ENCODE data around the gene VPS25. TPM values are rescaled to one million over a fixed set of nuclear protein-coding genes. Genes with fewer than 3 reads are reported as not detected.
A peak's percentile ranks its signal among the peaks of the same experiment; 100 is the strongest.

VPS25 gene
- total RNA-seq, 2 donors from 2014 or later = 114 to 126 TPM

GRCh38 chr17:42754782-42755181 is 18.5 kb upstream of the VPS25 start:
- Mint-ChIP-seq H3K27me3 (ENCODE audit: insufficient read depth) (peaks cover 39% of the 10 kb centered on the region), H3K36me3 (ENCODE audit: low read depth) (no peaks in the 10 kb centered on the region), H3K9me3 (no peaks in the 10 kb centered on the region), H3K27ac (no peak overlapping the region), H3K4me1 (no peaks in the 10 kb centered on the region), H3K4me3 (no peak overlapping the region)
- peaks cover under 1% of the 10 kb centered on the region for H3K4me1 ChIP-seq (ENCODE audit: control insufficient read depth, insufficient read depth, low read length)
- no peaks in the 10 kb centered on the region for H3K36me3 ChIP-seq (ENCODE audit: control insufficient read depth, insufficient read depth, low read length)
- no peak overlapping the region for H3K27ac ChIP-seq (ENCODE audit: low read depth, low read length)
- H3K9me3 ChIP-seq (ENCODE audit: control insufficient read depth, low read length) = no peaks in the 10 kb centered on the region
- DNase-seq = no peak
- WGBS, 2 experiments (ENCODE audit: insufficient coverage in 1 of 2, insufficient read length in 1 of 2) = 79 to 91% methylated on average over 3 of the region's 3 CpGs
- H3K9ac ChIP-seq (ENCODE audit: extremely low read depth, low read length, poor library complexity, severe bottlenecking) = no peak overlapping the region
- TF ChIP-seq CTCF (conservative IDR thresholded peaks at IDR 0.05) = no peak
- H3K4me3 ChIP-seq (ENCODE audit: low read length) = no peak overlapping the region
- peaks cover 37% of the 10 kb centered on the region for H3K27me3 ChIP-seq (ENCODE audit: control insufficient read depth, insufficient read depth, low read length, poor library complexity, severe bottlenecking)

GRCh38 chr17:42759982-42760651 is 13.1 kb upstream of the VPS25 start:
- peaks cover 7% of the 10 kb centered on the region for H3K4me1 Mint-ChIP-seq
- WGBS, 2 experiments (ENCODE audit: insufficient coverage in 1 of 2, insufficient read length in 1 of 2) = 69 to 87% methylated on average over 7 to 11 of the region's 11 CpGs
- H3K9ac ChIP-seq (ENCODE audit: extremely low read depth, low read length, poor library complexity, severe bottlenecking) = no peak overlapping the region

More at GRCh38 chr17:42759982-42760651, 13.1 kb upstream of the VPS25 start:
- no peak overlapping the region for H3K27ac Mint-ChIP-seq
- Histone ChIP-seq H3K36me3 (ENCODE audit: control insufficient read depth, insufficient read depth, low read length) (no peaks in the 10 kb centered on the region), H3K27ac (ENCODE audit: low read depth, low read length) (no peak overlapping the region), H3K4me3 (ENCODE audit: low read length) (peak overlapping the region; percentile 58), H3K27me3 (ENCODE audit: control insufficient read depth, insufficient read depth, low read length, poor library complexity, severe bottlenecking) (peaks cover 49% of the 10 kb centered on the region), H3K4me1 (ENCODE audit: control insufficient read depth, insufficient read depth, low read length) (peaks cover 4% of the 10 kb centered on the region), H3K9me3 (ENCODE audit: control insufficient read depth, low read length) (no peaks in the 10 kb centered on the region)
- TF ChIP-seq CTCF (conservative IDR thresholded peaks at IDR 0.05) = no peak
- no peak for DNase-seq
- H3K36me3 Mint-ChIP-seq (ENCODE audit: low read depth) = no peaks in the 10 kb centered on the region
- no peaks in the 10 kb centered on the region for H3K9me3 Mint-ChIP-seq
- H3K27me3 Mint-ChIP-seq (ENCODE audit: insufficient read depth) = peaks cover 49% of the 10 kb centered on the region
- H3K4me3 Mint-ChIP-seq = peak overlapping the region; percentile 54
